GM10266 (cell line): ENCODE results near the gene PIP5K1C.

Experiments used
- DNase-seq: peaks from one replicate; pipeline ENCODE4 v3.0.0; 2012; ENCODE audit errors: extremely low spot score
- TF ChIP-seq, protein P1 (sequence below): IDR thresholded peaks from 2 replicates; pipeline ENCODE4 v1.5.1; 2012; ENCODE audit warnings: mild to moderate bottlenecking, low read depth; ENCODE audit not compliant: control insufficient read depth, insufficient read depth; ENCODE audit errors: missing control alignments

Gene PIP5K1C

DNA sequence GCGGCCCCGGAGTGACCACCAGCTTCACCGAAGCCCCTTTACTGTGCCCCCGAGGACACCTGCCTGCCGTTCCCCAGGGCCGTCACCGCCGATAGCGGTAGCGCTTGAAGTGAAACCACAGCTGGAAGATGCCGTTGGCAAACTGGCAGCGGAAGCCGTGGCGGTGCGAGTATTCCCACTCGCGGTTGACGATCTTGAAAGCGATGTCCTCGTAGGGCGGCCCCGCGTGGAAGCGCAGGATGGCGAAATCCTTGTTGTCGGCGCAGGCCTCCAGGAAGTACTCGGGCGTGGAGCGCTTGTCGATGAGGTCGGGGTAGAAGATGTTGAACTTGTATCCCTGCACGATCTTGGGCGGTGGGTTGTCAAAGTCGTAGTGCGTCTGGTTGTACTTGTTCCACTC lies 88.4 kb downstream of the PIP5K1C start:
- DNase-seq = no peak
- TF ChIP-seq, protein P1, sequence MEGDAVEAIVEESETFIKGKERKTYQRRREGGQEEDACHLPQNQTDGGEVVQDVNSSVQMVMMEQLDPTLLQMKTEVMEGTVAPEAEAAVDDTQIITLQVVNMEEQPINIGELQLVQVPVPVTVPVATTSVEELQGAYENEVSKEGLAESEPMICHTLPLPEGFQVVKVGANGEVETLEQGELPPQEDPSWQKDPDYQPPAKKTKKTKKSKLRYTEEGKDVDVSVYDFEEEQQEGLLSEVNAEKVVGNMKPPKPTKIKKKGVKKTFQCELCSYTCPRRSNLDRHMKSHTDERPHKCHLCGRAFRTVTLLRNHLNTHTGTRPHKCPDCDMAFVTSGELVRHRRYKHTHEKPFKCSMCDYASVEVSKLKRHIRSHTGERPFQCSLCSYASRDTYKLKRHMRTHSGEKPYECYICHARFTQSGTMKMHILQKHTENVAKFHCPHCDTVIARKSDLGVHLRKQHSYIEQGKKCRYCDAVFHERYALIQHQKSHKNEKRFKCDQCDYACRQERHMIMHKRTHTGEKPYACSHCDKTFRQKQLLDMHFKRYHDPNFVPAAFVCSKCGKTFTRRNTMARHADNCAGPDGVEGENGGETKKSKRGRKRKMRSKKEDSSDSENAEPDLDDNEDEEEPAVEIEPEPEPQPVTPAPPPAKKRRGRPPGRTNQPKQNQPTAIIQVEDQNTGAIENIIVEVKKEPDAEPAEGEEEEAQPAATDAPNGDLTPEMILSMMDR = no peak

DNA sequence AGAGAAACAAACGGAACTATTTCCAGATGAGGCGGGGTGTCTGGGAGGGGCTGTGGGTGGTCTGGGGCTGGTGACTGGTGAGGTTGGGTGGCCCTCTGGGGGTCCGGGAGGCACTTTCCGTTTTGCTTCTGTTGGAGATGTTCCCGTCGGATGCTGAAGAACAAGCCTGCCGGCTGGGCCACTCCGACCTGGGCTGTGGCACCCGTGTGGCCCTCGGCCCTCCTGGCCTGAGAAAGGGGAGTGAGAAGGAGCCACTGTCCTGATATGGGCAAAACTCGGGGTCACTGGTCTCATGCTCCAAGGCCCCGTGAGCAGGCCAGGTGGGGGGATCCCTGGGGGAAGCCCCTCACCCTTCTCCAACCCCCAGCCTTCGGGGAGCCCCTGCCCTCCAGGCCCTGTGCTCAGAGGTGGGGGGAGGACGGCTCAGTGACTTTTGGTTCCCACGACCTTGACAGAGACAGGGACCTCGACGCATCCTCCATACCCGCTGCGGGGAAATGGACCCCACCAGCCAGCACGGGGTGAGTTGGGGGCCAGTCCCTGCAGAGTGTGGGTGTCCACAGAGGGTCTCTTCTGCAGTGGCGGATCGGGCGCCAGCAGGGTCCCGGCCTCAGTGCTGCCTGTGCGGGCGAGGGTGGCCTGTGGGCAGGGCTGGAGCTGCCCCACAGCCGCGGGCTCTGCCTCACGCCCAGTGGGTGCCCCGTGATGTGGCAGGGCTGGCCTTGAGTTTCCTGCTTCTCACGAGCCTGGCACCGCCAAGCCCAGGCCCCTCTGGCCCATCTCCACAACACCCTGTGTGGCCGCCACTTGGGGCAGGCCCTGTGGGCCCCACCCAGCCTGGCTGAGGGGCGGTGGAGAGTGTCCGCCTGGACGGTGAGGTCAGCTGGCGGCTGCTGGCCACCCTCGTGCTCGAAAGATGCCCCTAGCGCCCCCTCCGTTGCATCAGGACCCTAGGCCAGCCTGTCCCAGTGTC lies 89.2 kb downstream of the PIP5K1C start:
- TF ChIP-seq, protein P1 = no peak
- no peak for DNase-seq

DNA sequence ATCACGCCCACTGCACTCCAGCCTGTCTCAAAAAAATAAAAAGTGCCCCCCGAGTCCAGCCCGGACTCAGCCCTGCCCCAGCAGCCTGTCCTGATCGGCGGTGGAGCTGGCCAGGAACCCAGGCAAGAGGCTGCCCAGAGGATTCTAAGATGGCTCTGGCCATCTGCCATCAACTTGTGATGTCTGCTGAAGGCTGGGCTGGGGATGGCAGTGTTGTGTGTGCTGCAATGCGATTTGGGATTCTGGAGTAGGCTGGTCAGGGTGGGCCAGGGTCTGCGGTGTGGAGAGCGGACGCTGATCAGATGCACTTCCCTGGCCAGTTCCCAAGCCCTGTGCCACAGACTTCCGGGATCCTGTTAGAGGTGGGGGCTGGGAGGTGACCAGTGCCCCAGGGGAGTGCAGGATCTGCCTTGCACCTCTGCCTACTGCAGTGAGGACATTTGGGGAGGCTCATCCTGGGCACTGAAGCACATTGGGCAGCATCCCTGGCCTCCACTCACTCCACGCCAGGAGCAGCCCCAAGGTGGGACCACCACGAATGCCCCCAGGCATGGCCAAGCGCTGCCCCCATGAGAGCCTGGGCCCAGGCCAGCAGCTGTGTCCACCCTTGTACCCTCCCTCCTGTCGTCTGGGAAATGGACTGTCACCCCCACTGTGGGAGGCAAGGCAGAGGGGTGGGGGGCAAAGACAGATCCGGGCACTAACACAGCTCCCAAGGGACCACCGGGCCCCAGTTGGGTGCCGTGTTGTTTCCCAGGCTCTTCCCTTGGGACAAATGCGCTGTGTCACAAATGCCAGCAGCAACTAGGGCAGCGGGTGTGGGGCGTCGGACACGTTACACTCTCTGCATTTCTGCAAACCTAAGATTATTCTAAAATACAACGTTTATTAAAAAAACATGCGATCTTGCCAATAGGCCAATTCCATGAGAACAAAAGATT lies 90.2 kb downstream of the PIP5K1C start:
- DNase-seq = no peak
- TF ChIP-seq, protein P1 = no peak

DNA sequence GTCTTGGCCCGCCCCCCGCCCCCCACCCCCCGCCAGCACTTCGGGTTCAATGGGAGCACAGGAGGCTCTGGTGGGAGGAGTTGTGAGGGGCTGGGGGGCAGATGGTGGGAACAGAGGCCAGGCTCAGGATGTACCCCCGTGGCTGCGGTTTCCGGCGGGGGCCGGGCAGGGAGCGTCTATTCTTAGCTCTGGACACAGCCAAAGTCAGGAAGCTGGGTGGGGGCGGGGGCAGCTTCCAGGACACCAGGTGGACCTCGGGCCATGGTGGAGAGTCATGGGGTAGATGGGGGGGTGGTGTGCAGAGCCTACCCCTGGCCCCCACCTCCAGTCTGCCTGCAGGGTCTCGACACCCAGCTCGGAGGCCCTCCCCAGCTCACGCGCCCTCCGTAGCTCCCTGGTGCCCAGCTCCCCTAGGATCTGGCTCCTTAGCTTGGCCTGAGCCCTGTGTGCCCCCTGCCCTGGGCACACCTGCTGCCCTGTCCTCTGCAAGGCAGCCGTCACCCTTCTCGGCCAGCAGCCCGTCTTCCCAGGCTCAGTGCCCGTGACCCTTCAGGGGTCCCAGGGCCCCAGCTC lies 91.4 kb downstream of the PIP5K1C start:
- TF ChIP-seq, protein P1 = no peak

DNA sequence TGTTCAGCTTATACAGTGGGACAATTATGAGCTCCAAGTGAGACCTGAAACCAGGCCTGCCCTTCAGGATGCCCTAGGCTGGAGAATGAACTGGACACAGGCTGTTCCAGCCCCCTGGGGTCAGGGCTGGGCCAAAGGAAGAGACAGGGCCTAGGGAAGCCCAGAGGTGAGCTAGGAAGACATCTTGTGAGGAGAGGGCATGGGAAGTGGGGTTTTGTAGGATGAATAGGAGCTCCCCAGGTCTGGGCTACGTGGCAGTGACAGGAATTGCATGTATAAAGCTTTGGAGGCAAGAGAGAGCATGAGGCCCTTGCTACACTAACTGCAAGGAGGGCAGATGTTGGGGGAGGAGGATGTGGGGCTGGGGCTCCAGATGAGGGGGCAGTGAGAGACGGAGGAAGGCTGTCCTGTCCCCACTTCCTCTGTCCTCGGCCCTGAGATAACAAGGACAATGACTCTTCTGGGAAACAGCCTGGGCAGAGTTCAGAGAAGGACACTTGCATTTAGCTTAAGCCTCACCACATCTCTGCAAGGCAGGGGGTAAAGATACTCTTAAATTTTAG lies 92.1 kb downstream of the PIP5K1C start:
- DNase-seq = no peak
- TF ChIP-seq, protein P1 = no peak

More for the DNA sequence above, 91.4 kb downstream of the PIP5K1C start:
- no peak for DNase-seq

DNA sequence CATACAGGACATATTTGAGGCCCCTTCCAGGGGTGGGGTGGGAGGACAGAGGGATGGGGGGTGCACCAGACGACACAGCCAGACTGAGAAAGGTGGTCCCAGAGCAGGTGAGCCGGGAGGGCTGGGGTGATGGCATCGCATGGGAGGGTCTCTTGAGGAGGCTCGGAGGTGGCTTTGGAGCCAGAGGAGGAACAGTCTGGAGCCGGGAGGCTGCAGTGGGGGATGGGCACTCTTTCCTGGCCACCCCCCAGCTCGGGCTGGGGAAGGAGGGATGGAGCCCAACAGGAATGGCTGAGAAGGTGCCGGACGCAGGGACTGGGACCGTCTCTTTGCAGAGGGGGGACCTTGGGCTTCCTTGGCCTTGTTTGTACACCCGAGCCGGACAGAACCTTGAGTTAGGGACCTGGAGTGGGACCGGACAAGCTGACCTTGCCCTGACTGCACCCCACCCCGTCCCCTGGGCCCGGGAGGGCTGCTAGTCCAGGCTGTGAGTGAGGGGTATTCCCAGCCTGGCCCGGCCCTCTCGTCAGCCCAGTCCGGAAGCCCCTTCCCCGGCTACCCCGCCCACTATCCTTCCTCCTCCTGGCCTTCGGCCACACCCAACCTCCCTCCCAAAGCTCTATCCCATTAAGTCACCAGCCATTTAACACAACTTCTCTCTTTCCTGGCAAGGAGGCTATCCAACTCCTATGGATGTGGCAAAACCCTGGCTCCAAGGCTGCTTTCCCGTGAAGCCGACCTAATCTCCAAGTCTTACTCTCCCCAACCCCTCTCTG lies 92.8 kb downstream of the PIP5K1C start:
- TF ChIP-seq, protein P1 = no peak
- DNase-seq = no peak
